Progenitor cell of endocrine pancreas (in vitro differentiated cells): Measurements from ENCODE around the gene WNK2. TPM values are rescaled to one million over a fixed set of nuclear protein-coding genes. Genes with fewer than 3 reads are reported as not detected.
A peak's percentile ranks its signal among the peaks of the same experiment; 100 is the strongest.

Source experiments
- DNase-seq: peaks from one replicate; pipeline ENCODE4 v3.0.0; 2021; ENCODE audit warnings: low spot score; ENCODE audit not compliant: unreplicated experiment
- H3K27ac Mint-ChIP-seq: 2 replicates; pipeline ENCODE4 v1.8.0; 2021; ENCODE audit warnings: mild to moderate bottlenecking, moderate library complexity, mixed read lengths
- H3K27me3 Mint-ChIP-seq: 2 replicates; pipeline ENCODE4 v1.8.0; 2021; ENCODE audit warnings: mixed read lengths
- H3K36me3 Mint-ChIP-seq: 2 replicates; pipeline ENCODE4 v1.8.0; 2022; ENCODE audit warnings: mixed read lengths; ENCODE audit not compliant: insufficient read depth
- H3K4me1 Mint-ChIP-seq: 2 replicates; pipeline ENCODE4 v1.8.0; 2021; ENCODE audit warnings: low read depth, mixed read lengths
- H3K4me3 Mint-ChIP-seq: 2 replicates; pipeline ENCODE4 v1.8.0; 2021; ENCODE audit warnings: low read depth, mild to moderate bottlenecking, moderate library complexity, mixed read lengths
- H3K9me3 Mint-ChIP-seq: 2 replicates; pipeline ENCODE4 v1.8.0; 2021; ENCODE audit warnings: low read depth, mixed read lengths
- total RNA-seq: library from RNA; stranded (reverse); gene quantifications from 2 replicates; pipeline ENCODE4 v1.2.1, GENCODE V29; 2021
- TF ChIP-seq, protein P1 (sequence below): fragments of 200-600 bp; sonication (generic); IDR thresholded peaks from one replicate; pipeline ENCODE4 v1.5.0; 2021; ENCODE audit warnings: antibody characterized with exemption, mild to moderate bottlenecking; ENCODE audit not compliant: unreplicated experiment

WNK2 gene
- total RNA-seq, 1 donor from 2014 or later = 345 TPM

DNA sequence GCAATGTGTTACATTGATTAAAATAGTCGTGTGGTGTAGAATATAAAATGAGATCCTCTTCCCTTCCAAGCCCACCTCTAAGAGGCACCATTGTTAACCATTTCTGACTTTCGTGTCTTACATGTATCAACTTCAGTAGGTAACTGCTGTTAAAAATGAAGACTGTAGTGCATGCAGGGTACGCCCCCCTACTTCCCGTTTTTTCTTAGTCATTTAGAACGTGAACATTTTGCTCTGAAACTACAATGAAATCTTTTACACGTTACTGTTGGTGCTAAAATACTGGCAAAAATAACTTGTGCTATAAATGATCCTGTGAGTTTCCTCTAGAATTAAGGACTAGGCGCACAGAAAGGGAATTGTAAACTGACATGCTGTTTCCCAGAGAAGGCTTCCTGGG lies 41.5 kb downstream of the WNK2 start:
- TF ChIP-seq, protein P1, sequence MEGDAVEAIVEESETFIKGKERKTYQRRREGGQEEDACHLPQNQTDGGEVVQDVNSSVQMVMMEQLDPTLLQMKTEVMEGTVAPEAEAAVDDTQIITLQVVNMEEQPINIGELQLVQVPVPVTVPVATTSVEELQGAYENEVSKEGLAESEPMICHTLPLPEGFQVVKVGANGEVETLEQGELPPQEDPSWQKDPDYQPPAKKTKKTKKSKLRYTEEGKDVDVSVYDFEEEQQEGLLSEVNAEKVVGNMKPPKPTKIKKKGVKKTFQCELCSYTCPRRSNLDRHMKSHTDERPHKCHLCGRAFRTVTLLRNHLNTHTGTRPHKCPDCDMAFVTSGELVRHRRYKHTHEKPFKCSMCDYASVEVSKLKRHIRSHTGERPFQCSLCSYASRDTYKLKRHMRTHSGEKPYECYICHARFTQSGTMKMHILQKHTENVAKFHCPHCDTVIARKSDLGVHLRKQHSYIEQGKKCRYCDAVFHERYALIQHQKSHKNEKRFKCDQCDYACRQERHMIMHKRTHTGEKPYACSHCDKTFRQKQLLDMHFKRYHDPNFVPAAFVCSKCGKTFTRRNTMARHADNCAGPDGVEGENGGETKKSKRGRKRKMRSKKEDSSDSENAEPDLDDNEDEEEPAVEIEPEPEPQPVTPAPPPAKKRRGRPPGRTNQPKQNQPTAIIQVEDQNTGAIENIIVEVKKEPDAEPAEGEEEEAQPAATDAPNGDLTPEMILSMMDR = no peak
- DNase-seq = no peak
- Mint-ChIP-seq H3K27ac (peak overlapping the region; percentile 7), H3K4me3 (no peak overlapping the region), H3K4me1 (peaks cover 34% of the 10 kb centered on the region), H3K9me3 (no peaks in the 10 kb centered on the region), H3K36me3 (peaks cover 6% of the 10 kb centered on the region), H3K27me3 (no peaks in the 10 kb centered on the region)

DNA sequence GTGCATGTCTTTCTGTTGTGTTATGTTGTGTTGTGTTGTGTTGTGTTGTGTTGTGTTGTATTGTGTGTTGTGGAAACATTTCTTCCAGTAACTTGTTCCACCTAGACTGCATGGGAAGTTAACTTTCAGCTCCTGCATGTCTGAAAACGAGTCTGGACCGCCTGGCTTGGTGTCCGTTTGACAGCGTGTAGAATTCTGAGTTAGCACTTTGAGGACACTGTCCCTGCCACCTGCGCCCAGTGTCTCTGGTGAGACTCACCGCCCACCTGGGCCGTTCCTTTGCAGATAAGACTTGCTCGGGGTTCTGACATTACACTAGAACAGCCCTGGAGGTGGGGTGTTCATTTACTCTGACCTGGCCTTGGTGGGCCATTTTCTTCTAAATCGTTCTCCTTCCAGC lies 42.0 kb downstream of the WNK2 start:
- Mint-ChIP-seq H3K9me3 (no peaks in the 10 kb centered on the region), H3K27me3 (no peaks in the 10 kb centered on the region), H3K4me3 (no peak overlapping the region), H3K4me1 (peaks cover 36% of the 10 kb centered on the region), H3K36me3 (peaks cover 8% of the 10 kb centered on the region), H3K27ac (peak overlapping the region; percentile 6)
- DNase-seq = no peak
- TF ChIP-seq, protein P1 = no peak

DNA sequence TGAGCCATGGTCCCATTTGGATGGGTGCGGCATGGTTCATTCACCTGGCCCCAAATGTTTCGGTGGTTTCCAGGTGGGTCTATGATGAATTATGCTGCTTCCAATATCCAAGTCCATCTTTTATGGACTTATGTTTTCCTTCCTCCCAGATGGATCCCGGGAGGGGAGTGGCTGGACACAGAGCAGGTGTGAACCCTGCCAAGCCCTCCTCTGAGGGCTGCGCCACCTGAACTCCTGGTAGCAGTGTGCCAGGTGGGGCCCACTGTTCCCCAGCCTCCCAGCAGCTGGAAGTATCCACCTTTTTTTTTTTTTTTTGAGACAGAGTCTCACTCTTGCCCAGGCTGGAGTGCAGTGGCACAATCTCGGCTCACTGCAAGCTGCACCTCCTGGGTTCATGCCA lies 42.9 kb downstream of the WNK2 start:
- TF ChIP-seq, protein P1 = no peak
- Mint-ChIP-seq H3K9me3 (no peaks in the 10 kb centered on the region), H3K27me3 (no peaks in the 10 kb centered on the region)

DNA sequence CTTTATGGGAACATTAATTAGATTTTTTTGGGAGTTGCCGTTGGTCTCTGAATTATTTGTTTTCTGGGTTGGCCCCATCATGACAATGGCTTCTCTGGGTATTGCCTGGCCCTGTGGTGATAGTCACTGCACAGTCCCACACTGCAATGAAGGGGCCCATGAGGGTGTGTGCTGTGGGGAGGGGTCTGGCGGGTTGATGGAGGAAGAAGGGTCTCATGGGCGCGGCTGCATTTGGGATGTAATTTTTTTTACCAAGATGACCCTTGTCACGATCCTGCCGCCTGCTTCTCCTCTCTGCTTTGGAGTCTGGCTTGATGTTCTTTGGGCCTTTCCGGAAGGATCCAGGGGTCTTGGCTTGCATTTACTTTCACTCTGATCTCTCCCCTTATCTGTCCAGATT lies 44.1 kb downstream of the WNK2 start:
- Mint-ChIP-seq H3K4me1 (peaks cover 34% of the 10 kb centered on the region), H3K27me3 (no peaks in the 10 kb centered on the region), H3K36me3 (peaks cover 11% of the 10 kb centered on the region), H3K9me3 (no peaks in the 10 kb centered on the region), H3K27ac (no peak overlapping the region), H3K4me3 (no peak overlapping the region)
- DNase-seq = no peak
- TF ChIP-seq, protein P1 = no peak

More for the DNA sequence above, 42.9 kb downstream of the WNK2 start:
- Mint-ChIP-seq H3K4me1 (peaks cover 34% of the 10 kb centered on the region), H3K27ac (no peak overlapping the region), H3K4me3 (no peak overlapping the region), H3K36me3 (peaks cover 8% of the 10 kb centered on the region)
- no peak for DNase-seq

DNA sequence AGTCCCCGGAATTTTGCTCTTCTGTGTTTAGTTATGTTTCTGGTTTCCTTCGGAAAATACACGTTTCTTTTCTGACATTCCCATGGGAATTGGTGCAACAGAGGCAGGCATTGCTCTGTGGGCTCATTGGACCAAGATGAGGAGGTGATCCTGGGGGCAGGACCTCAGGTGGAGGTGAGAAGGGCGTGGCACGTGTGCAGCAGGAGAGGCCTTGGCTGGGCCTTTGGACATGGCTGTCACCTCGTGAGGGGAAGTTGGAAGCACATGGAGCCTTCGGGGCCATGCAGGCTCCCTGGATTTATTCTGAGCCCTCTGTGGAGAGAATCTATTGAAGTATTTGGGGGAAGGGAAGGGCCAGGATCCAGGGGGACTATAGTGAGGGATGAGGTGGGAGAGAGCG lies 44.5 kb downstream of the WNK2 start:
- H3K27me3 Mint-ChIP-seq = no peaks in the 10 kb centered on the region
- peaks cover 32% of the 10 kb centered on the region for H3K4me1 Mint-ChIP-seq
- H3K4me3 Mint-ChIP-seq = no peak overlapping the region
- peaks cover 11% of the 10 kb centered on the region for H3K36me3 Mint-ChIP-seq
- H3K9me3 Mint-ChIP-seq = no peaks in the 10 kb centered on the region
- TF ChIP-seq, protein P1 = no peak
- no peak overlapping the region for H3K27ac Mint-ChIP-seq
- no peak for DNase-seq
